Ectodermal cell (in vitro differentiated cells): ENCODE results near the gene PAK1.

ENCODE experiments used
- H3K27ac ChIP-seq: 2 replicates; pipeline ENCODE4 v1.7.0; 2013; ENCODE audit warnings: mild to moderate bottlenecking, low read depth, low read length; ENCODE audit not compliant: insufficient read depth, poor library complexity, severe bottlenecking
- H3K27me3 ChIP-seq: 2 replicates; pipeline ENCODE4 v1.7.0; 2013; ENCODE audit warnings: mild to moderate bottlenecking, low read length; ENCODE audit not compliant: insufficient read depth, control insufficient read depth, poor library complexity, severe bottlenecking
- H3K36me3 ChIP-seq: one replicate; pipeline ENCODE4 v1.7.0; 2013; ENCODE audit warnings: low read length; ENCODE audit not compliant: control insufficient read depth, insufficient read depth
- H3K4me1 ChIP-seq: one replicate; pipeline ENCODE4 v1.7.0; 2013; ENCODE audit warnings: low read length; ENCODE audit not compliant: control insufficient read depth, insufficient read depth
- H3K4me3 ChIP-seq: 2 replicates; pipeline ENCODE4 v1.7.0; 2013; ENCODE audit warnings: low read depth, low read length, control low read depth; ENCODE audit not compliant: insufficient read depth
- H3K9me3 ChIP-seq: 2 replicates; pipeline ENCODE4 v1.7.0; 2013; ENCODE audit warnings: mild to moderate bottlenecking, low read length, moderate library complexity; ENCODE audit not compliant: control insufficient read depth
- WGBS, 2 experiments: methylation state at CpG; one replicate each; pipeline ENCODE4 v1.1.7; 2013; ENCODE audit warnings: missing lambda C conversion rate in 2 of 2; 5-methylcytosine and 5-hydroxymethylcytosine counted together

PAK1 gene

GRCh38 chr11:77353131-77353530, 120.8 kb downstream of the PAK1 start:
- H3K27ac ChIP-seq = no peak overlapping the region
- H3K4me1 ChIP-seq = no peaks in the 10 kb centered on the region
- H3K9me3 ChIP-seq = no peaks in the 10 kb centered on the region
- no peaks in the 10 kb centered on the region for H3K27me3 ChIP-seq
- H3K4me3 ChIP-seq = no peak overlapping the region
- WGBS, 2 experiments = 81 to 90% methylated on average over 3 of the region's 3 CpGs
- H3K36me3 ChIP-seq = peaks cover 5% of the 10 kb centered on the region

- H3K4me1 ChIP-seq = no peaks in the 10 kb centered on the region
- peaks cover 5% of the 10 kb centered on the region for H3K36me3 ChIP-seq
- H3K9me3 ChIP-seq = no peaks in the 10 kb centered on the region
- no peaks in the 10 kb centered on the region for H3K27me3 ChIP-seq
- no peak overlapping the region for H3K27ac ChIP-seq
- H3K4me3 ChIP-seq = no peak overlapping the region
Measured at GRCh38 chr11:77351281-77351886, 122.5 kb downstream of the PAK1 start.

- Histone ChIP-seq H3K9me3 (no peaks in the 10 kb centered on the region), H3K4me3 (no peak overlapping the region), H3K4me1 (no peaks in the 10 kb centered on the region), H3K27ac (no peak overlapping the region), H3K27me3 (no peaks in the 10 kb centered on the region), H3K36me3 (no peaks in the 10 kb centered on the region)
- 90 to 95% methylated on average over 2 of the region's 2 CpGs for WGBS, 2 experiments
Measured at GRCh38 chr11:77347948-77348347, 125.9 kb downstream of the PAK1 start.

GRCh38 chr11:77346906-77347603, 126.8 kb downstream of the PAK1 start:
- no peak overlapping the region for H3K27ac ChIP-seq
- 90 to 91% methylated on average over 2 of the region's 2 CpGs for WGBS, 2 experiments

GRCh38 chr11:77345621-77346020, 128.3 kb downstream of the PAK1 start:
- H3K9me3 ChIP-seq = no peaks in the 10 kb centered on the region
- H3K4me3 ChIP-seq = no peak overlapping the region
- no peak overlapping the region for H3K27ac ChIP-seq
- H3K27me3 ChIP-seq = no peaks in the 10 kb centered on the region
- H3K4me1 ChIP-seq = no peaks in the 10 kb centered on the region
- no peaks in the 10 kb centered on the region for H3K36me3 ChIP-seq
- 90 to 91% methylated on average over 3 of the region's 3 CpGs for WGBS, 2 experiments

More at GRCh38 chr11:77346906-77347603, 126.8 kb downstream of the PAK1 start:
- no peaks in the 10 kb centered on the region for H3K4me1 ChIP-seq
- H3K27me3 ChIP-seq = no peaks in the 10 kb centered on the region
- no peak overlapping the region for H3K4me3 ChIP-seq
- no peaks in the 10 kb centered on the region for H3K36me3 ChIP-seq
- no peaks in the 10 kb centered on the region for H3K9me3 ChIP-seq

- WGBS, 2 experiments = 93 to 95% methylated on average over 3 of the region's 3 CpGs
- no peak overlapping the region for H3K4me3 ChIP-seq
- H3K9me3 ChIP-seq = no peaks in the 10 kb centered on the region
- H3K27me3 ChIP-seq = no peaks in the 10 kb centered on the region
- no peak overlapping the region for H3K27ac ChIP-seq
- peaks cover 4% of the 10 kb centered on the region for H3K36me3 ChIP-seq
- H3K4me1 ChIP-seq = no peaks in the 10 kb centered on the region
Measured at GRCh38 chr11:77340501-77340900, 133.4 kb downstream of the PAK1 start.

GRCh38 chr11:77332259-77332658, 141.6 kb downstream of the PAK1 start:
- Histone ChIP-seq H3K27ac (no peak overlapping the region), H3K4me1 (no peaks in the 10 kb centered on the region), H3K27me3 (no peaks in the 10 kb centered on the region), H3K36me3 (peaks cover 7% of the 10 kb centered on the region), H3K9me3 (no peaks in the 10 kb centered on the region), H3K4me3 (no peak overlapping the region)
- WGBS, 2 experiments = 93 to 95% methylated on average over 2 of the region's 3 CpGs

GRCh38 chr11:77325159-77325558, 148.7 kb downstream of the PAK1 start:
- Histone ChIP-seq H3K4me3 (no peak overlapping the region), H3K9me3 (no peaks in the 10 kb centered on the region), H3K27ac (no peak overlapping the region), H3K4me1 (no peaks in the 10 kb centered on the region), H3K36me3 (no peaks in the 10 kb centered on the region), H3K27me3 (no peaks in the 10 kb centered on the region)
- WGBS, 2 experiments = 93% methylated on average over 1 of the region's 1 CpG

- no peaks in the 10 kb centered on the region for H3K4me1 ChIP-seq
- no peaks in the 10 kb centered on the region for H3K36me3 ChIP-seq
- no peak overlapping the region for H3K27ac ChIP-seq
- no peaks in the 10 kb centered on the region for H3K27me3 ChIP-seq
- no peaks in the 10 kb centered on the region for H3K9me3 ChIP-seq
- no peak overlapping the region for H3K4me3 ChIP-seq
Measured at GRCh38 chr11:77324508-77324907, 149.4 kb downstream of the PAK1 start.

GRCh38 chr11:77322926-77323590, 150.8 kb downstream of the PAK1 start:
- Histone ChIP-seq H3K4me3 (no peak overlapping the region), H3K27ac (no peak overlapping the region), H3K4me1 (no peaks in the 10 kb centered on the region), H3K27me3 (no peaks in the 10 kb centered on the region), H3K36me3 (no peaks in the 10 kb centered on the region), H3K9me3 (no peaks in the 10 kb centered on the region)
- WGBS, 2 experiments = 90 to 96% methylated on average over 1 of the region's 2 CpGs
